Kidney (tissue), 14 donors: ENCODE measurements around the gene CDCP2. TPM values are rescaled to one million over a fixed set of nuclear protein-coding genes. Genes with fewer than 3 reads are reported as not detected.
A peak's percentile ranks its signal among the peaks of the same experiment; 100 is the strongest.

Experiments used
- DNase-seq, 5 donors: peaks; one replicate each; pipeline ENCODE4 v3.0.0-alpha.2; 2013 to 2020
- FAIRE-seq: peaks from 2 replicates; lab custom pipeline; 2012; peaks lifted over from hg19 to GRCh38; lab: Jason Lieb, UNC
- H3K27ac ChIP-seq, 2 donors: one replicate each; pipeline ENCODE4 v1.7.0; 2013; ENCODE audit warnings: low read depth in 2 of 2, low read length in 2 of 2, inconsistent platforms in 1 of 2
- H3K27me3 ChIP-seq: one replicate; pipeline ENCODE4 v1.7.1; 2013; ENCODE audit warnings: low read length, inconsistent platforms; ENCODE audit not compliant: control insufficient read depth, insufficient read depth
- H3K36me3 ChIP-seq, 3 donors: one replicate each; pipeline versions ENCODE4 v1.7.0 to v1.7.1; 2013; ENCODE audit warnings: low read length in 3 of 3, control low read depth in 1 of 3, inconsistent platforms in 1 of 3; ENCODE audit not compliant: insufficient read depth in 3 of 3, control insufficient read depth in 2 of 3
- H3K4me1 ChIP-seq, 3 donors: one replicate each; pipeline versions ENCODE4 v1.7.0 to v1.7.1; 2013; ENCODE audit warnings: low read length in 3 of 3, inconsistent platforms in 1 of 3, low read depth in 1 of 3; ENCODE audit not compliant: control insufficient read depth in 2 of 3, insufficient read depth in 2 of 3
- H3K4me3 ChIP-seq, 3 donors: one replicate each; pipeline versions ENCODE4 v1.7.0 to v1.8.1; 2013; ENCODE audit warnings: low read length in 3 of 3, control low read depth in 1 of 3, inconsistent platforms in 1 of 3
- H3K9ac ChIP-seq, 3 donors: one replicate each; pipeline versions ENCODE4 v1.7.0 to v1.7.1; 2013; ENCODE audit warnings: low read length in 3 of 3, control low read depth in 1 of 3, inconsistent platforms in 1 of 3
- H3K9me3 ChIP-seq, 3 donors: one replicate each; pipeline versions ENCODE4 v1.7.0 to v1.7.1; 2013; ENCODE audit warnings: low read length in 3 of 3, control low read depth in 1 of 3, inconsistent platforms in 1 of 3; ENCODE audit not compliant: control insufficient read depth in 2 of 3, insufficient read depth in 1 of 3
- CTCF ChIP-seq: IDR thresholded peaks from 3 replicates; pipeline ENCODE4 v1.5.1; 2012; ENCODE audit warnings: mild to moderate bottlenecking, moderate library complexity, borderline replicate concordance; ENCODE audit not compliant: insufficient read depth; ENCODE audit errors: extremely low read depth
- intact Hi-C: fragments of 100-400 bp; cut with DNase I; formaldehyde crosslinking; loops from one replicate; pipeline ENCODE4 v1.11.1; 2022
- polyA plus RNA-seq: library from polyadenylated mRNA; stranded (reverse); fragments of 350-450 nt; fragmentation: Illumina TruSeq; extraction: RNeasy Lipid Tissue Mini Kit (QIAGEN cat#74804); gene quantifications from one replicate; pipeline ENCODE4 v1.2.3, GENCODE V29; 2014; ENCODE audit warnings: low read depth, low replicate concordance; ENCODE audit not compliant: insufficient read depth
- total RNA-seq: library from RNA; stranded (reverse); fragmentation: NEBNext Ultra II Directional; extraction: Animal tissue kit (Norgen Biotek cat#: 25700); gene quantifications from one replicate; pipeline ENCODE4 v1.2.1, GENCODE V29; 2021
- donor health status: control.
- donor health status: control.
- donor health status: control.
- donor health status: control.
- donor health status: control.
- donor health status: DM: yes; HTN: yes; CAD: no.
- donor health status: Normal renal cell carcinoma (clear cell type).

The CDCP2 gene
- total and polyA plus RNA-seq, 2 donors from 2014 or later, result 0.54 TPM; not detected in 1

- intact Hi-C loops, result no loop called here
- no peaks in the 10 kb centered on the region for H3K27me3 ChIP-seq
- H3K9me3 ChIP-seq, result peaks cover 0 to 2% (median 0%) of the 10 kb centered on the region in 3 donors
- no peak overlapping the region for H3K4me3 ChIP-seq
- DNase-seq (peak in 2 of 5 donors; percentile 49 to 55), FAIRE-seq (no peak)
- H3K27ac ChIP-seq, result no peak overlapping the region
- H3K4me1 ChIP-seq, result peaks cover 0 to 10% (median 0%) of the 10 kb centered on the region in 3 donors
- no peak for TF ChIP-seq CTCF
- no peaks in the 10 kb centered on the region for H3K36me3 ChIP-seq
- H3K9ac ChIP-seq, result no peak overlapping the region
These were observed 28.3 kb downstream of the CDCP2 start for GRCh38 chr1:54124472-54124871.

GRCh38 chr1:54122992-54123391 lies 29.8 kb downstream of the CDCP2 start:
- Histone ChIP-seq H3K9me3 (peaks cover 0 to 2% (median 0%) of the 10 kb centered on the region in 3 donors), H3K4me1 (peaks cover 0 to 10% (median 0%) of the 10 kb centered on the region in 3 donors), H3K27ac (no peak overlapping the region), H3K4me3 (no peak overlapping the region), H3K9ac (no peak overlapping the region), H3K36me3 (no peaks in the 10 kb centered on the region), H3K27me3 (no peaks in the 10 kb centered on the region)
- DNase-seq (no peak), FAIRE-seq (no peak)
- TF ChIP-seq CTCF, result no peak
- intact Hi-C loops, result no loop called here

GRCh38 chr1:54122135-54122751 lies 30.6 kb downstream of the CDCP2 start:
- TF ChIP-seq CTCF, result no peak
- FAIRE-seq (no peak), DNase-seq (peak in 2 of 5 donors; percentile 25 to 36)
- intact Hi-C loops, result no loop called here
- Histone ChIP-seq H3K27me3 (no peaks in the 10 kb centered on the region), H3K27ac (no peak overlapping the region), H3K36me3 (no peaks in the 10 kb centered on the region), H3K4me1 (peaks cover 0 to 10% (median 0%) of the 10 kb centered on the region in 3 donors), H3K9me3 (peaks cover 0 to 2% (median 0%) of the 10 kb centered on the region in 3 donors), H3K9ac (no peak overlapping the region), H3K4me3 (peak overlapping the region in 2 of 3 donors; percentile 1 to 3)
